ENCODE measurements around the gene BEST2.
A peak's percentile ranks its signal among the peaks of the same experiment; 100 is the strongest.
"Not testable (repeated sequence)": the region's sequence is repeated elsewhere in the genome, so short reads cannot be mapped to it uniquely, and the experiment has no call there.

BEST2 gene

DNA sequence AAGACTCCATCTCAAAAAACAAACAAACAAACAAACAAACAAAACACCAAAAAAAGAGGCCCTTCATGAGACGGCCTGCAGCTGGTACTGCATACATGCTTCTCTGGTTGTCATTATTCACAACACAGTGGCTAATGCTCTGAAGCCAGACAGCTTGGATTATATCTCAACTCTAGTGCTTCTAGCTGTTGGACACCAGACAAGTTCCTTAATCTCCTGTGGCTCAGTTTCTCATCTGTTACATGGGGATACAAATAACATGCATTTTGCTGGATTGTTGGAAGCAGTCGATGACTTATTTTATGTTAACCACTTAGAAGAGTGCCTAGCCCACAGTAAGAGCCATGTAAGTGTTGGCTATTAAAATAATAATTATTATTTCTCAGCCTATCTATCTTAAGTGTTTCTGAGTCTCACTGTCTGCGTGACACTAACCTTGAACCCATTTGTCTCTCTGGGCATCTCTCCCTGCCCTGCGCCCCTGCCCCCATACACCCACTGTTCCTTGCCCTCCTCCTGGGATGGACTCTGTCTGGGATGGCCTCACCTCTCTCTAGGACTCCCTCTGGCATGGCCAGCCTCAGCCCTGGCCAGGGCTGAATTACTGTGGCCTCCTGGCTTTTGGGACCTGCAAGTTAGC, 36.6 kb downstream of the BEST2 start:
- DNase-seq = peak in 2 of 4 experiments; percentile 11 to 34

DNA sequence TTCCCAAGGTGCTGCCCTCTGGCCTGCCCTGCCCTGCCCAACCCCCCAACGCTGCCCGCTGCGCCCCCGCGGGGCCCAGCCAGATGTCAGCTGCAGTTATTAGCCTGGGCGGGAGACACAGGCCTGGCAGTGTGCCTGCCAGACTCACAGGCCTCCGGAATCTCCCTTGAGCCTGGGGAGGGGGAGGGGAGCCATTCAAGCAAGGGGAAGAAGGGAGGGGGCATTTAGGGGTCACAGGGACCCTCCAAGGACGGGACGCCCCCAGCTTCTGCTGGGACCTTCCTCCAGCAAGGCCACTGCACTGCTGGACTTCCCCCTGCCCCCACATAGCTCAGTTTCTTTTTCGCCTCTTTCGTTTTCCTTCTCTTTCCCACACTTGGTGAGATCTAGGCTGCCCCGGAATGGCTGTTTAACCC, 37.1 kb downstream of the BEST2 start:
- peak; percentile 87 to 94 (median 94) for DNase-seq

GRCh38 chr19:12789098-12789903, 37.7 kb downstream of the BEST2 start:
- DNase-seq = no peak

DNA sequence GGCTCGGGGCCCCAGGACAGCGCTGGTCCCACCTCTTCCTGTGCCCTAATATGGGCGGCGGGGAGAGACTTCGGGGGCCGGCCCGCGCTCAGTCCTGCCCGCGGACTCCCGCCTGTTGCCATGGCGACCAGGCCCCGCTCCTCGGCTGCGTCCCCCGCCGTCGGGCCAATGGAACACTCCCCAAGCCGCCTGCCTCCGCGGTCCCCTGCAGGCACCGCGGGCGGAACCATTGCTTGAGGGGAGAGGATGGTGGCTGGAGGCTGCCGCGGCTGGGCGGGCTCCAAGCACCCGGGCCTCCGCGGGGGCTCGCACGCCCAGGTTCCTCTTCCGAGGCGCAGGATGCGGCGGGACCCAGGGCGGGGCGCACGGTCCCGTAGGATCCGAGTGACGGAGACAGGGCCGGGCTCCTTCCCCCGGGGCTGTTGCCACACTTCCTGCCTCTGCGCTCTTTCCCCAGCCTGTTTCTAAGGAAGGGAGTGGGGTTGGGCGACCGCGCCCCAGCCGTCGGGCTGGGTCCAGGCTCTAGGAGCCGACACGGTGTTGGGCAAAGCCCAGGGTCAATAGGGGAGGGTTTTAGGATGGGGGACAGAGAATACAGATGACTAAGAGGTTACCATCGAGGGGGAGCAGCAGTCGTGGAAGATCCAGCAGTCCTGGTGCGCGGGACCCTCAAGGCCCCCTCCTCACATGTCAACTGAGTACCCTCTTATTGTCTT, 38.5 kb downstream of the BEST2 start:
- peak; percentile 99 to 100 (median 100) for DNase-seq

- peak; percentile 35 to 59 (median 54) for DNase-seq
Observed at GRCh38 chr19:12790628-12791344, 39.2 kb downstream of the BEST2 start.

DNA sequence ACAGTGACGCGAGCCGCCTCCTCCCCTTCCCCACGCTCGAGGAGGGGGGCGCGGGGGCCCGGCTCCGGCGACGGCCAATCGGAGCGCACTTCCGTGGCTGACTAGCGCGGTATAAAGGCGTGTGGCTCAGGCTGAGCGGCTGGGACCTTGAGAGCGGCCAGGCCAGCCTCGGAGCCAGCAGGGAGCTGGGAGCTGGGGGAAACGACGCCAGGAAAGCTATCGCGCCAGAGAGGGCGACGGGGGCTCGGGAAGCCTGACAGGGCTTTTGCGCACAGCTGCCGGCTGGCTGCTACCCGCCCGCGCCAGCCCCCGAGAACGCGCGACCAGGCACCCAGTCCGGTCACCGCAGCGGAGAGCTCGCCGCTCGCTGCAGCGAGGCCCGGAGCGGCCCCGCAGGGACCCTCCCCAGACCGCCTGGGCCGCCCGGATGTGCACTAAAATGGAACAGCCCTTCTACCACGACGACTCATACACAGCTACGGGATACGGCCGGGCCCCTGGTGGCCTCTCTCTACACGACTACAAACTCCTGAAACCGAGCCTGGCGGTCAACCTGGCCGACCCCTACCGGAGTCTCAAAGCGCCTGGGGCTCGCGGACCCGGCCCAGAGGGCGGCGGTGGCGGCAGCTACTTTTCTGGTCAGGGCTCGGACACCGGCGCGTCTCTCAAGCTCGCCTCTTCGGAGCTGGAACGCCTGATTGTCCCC, 39.9 kb downstream of the BEST2 start, which contains the start of gene JUNB:
JUNB (plus strand) TSS at position 142 of the 706 bp plus-strand sequence; CDS start at position 428, 286 bp downstream.
- peak; percentile 99 for DNase-seq

- DNase-seq = peak; percentile 66 to 83 (median 76)
Observed at GRCh38 chr19:12792051-12792852, 40.7 kb downstream of the BEST2 start.

DNA sequence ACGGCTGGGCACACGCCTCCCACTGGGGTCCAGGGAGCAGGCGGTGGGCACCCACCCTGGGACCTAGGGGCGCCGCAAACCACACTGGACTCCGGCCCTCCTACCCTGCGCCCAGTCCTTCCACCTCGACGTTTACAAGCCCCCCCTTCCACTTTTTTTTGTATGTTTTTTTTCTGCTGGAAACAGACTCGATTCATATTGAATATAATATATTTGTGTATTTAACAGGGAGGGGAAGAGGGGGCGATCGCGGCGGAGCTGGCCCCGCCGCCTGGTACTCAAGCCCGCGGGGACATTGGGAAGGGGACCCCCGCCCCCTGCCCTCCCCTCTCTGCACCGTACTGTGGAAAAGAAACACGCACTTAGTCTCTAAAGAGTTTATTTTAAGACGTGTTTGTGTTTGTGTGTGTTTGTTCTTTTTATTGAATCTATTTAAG, 41.3 kb downstream of the BEST2 start:
- DNase-seq = peak in 1 of 4 experiments; percentile 39

GRCh38 chr19:12793290-12794195, 42.0 kb downstream of the BEST2 start:
- DNase-seq = peak; percentile 95 to 98 (median 96)

DNA sequence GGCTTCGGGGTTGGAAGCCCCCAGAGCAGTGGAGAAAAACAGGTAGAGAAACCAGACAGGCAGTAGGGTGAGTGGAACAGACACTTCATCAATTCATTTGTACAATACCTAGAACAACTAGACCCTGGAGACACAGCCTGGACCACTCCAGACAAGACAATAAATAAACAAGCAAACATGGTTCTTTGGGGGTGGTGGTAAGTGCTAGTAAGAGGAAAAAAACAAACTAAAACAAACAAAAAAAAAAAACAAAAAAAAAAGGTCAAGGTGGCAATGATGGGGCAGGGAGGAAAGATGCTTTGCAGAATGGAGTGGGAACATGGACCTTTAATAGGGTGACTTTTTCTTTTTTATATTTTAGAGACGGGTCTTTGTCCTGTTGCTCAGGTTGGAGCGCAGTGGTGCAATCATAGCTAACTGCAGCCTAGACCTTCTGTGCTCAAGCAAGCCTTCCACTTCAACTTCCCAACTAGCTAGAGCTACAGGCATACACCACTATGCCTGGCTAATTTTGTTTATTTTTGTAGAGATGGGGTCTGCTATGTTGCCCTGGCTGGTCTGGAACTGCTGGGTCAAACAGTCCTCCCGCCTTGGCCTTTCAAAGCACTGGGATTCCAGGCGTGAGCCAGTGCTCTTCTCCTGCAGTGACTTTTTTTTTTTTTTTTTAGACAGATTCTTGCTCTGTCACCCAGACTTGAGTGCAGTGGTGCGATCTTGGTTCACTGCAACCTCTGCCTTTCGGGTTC, 42.8 kb downstream of the BEST2 start:
- DNase-seq = peak; percentile 48 to 64 (median 58)

DNA sequence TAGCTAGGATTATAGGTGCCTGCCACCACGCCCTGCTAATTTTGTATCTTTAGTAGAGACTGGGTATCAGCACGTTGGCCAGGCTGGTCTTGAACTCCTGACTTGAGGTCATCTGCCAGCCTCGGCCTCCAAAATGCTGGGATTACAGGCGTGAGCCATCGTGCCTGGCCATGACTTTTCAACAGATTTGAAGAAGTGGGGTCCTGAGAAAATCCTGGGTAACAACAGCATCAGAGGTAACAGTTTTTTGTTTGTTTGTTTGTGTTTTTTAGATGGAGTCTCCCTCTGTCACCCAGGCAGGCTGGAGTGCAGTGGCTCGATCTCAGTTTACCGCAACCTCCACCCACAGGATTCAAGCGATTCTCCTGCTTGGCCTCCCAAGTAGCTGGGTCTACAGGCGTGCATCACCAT, 43.4 kb downstream of the BEST2 start:
- peak; percentile 30 to 57 (median 47) for DNase-seq

GRCh38 chr19:12796146-12797071, 44.8 kb downstream of the BEST2 start:
- DNase-seq = peak; percentile 89 to 90 (median 89)

- no peak for DNase-seq
Observed at GRCh38 chr19:12797141-12797587, 45.6 kb downstream of the BEST2 start.

GRCh38 chr19:12797607-12798006, 46.0 kb downstream of the BEST2 start:
- DNase-seq = not testable (repeated sequence)

GRCh38 chr19:12799742-12800465, 48.3 kb downstream of the BEST2 start:
- DNase-seq = no peak

DNA sequence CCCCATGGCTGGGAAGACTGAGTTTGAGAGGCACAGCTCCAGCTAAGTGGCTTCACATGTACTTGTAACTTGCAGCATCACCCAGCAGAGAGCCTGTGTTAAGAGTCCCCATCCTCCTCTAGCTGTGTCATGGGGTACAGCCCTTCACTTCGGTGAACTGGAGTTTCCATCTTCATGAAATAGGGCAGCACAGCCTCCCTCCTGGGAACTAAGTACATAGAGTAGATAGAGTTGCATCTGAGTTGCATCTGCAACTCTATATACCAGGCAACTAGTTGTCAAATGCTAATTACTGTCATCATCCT, 48.8 kb downstream of the BEST2 start:
- DNase-seq = no peak

DNA sequence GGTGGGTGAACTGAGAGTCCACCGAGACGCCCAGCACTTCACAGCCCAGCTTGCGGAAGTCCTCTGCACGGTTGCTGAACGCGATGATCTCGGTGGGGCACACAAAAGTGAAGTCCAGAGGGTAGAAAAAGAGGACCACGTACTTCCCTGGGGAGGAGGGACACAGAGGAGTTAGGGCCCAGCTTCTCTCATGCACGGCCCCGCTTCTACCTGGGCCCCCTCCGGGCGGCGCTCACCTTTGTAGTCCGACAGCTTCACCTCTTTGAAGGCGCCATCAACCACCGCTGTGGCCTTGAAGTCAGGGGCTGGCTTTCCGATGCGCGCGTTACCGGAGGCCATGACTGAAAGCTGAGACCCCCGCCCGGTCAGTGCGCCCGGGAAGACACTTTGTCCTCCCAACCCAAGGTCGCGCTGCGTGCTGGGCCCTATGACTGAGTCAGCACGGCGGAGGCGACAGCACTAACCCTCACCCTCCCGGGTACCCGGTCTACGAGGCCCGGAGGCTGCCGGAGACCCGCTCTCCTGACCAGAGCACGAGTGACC, 49.4 kb downstream of the BEST2 start:
- DNase-seq = peak in 2 of 4 experiments; percentile 11 to 21
